ENCODE measurements around the gene OMD. TPM values are rescaled to one million over a fixed set of nuclear protein-coding genes. Genes with fewer than 3 reads are reported as not detected.

The OMD gene
- total and polyA plus RNA-seq, 9 of the 15 experiments (the other 6 are each of a cell fraction or from before 2014, with no cell fraction given): 0.21 TPM; not detected in 8

GRCh38 chr9:92384375-92384774, 39.9 kb downstream of the OMD start (continued):
- TF ChIP-seq CREB3L1 (IDR thresholded peaks at IDR 0.05; ENCODE audit: borderline replicate concordance, low read depth) (no peak), ZHX1 (conservative IDR thresholded peaks at IDR 0.05; ENCODE audit: low read length) (no peak)

GRCh38 chr9:92381775-92382174, 42.5 kb downstream of the OMD start:
- ATAC-seq (no peak), FAIRE-seq (no peak), DNase-seq (ENCODE audit: extremely low read depth in 1 of 4, low spot score in 3 of 4) (no peak)
- no peak for TF ChIP-seq ERF (CRISPR knock-in tag; IDR thresholded peaks at IDR 0.05)
- no peak for TF ChIP-seq GTF3C2 (IDR thresholded peaks at IDR 0.05; ENCODE audit: borderline replicate concordance, extremely low read depth, insufficient read length)
- no peak for TF ChIP-seq POLR2AphosphoS2 (IDR thresholded peaks at IDR 0.05; ENCODE audit: low read length)
- TF ChIP-seq GTF2A2 (tag; IDR thresholded peaks at IDR 0.05): no peak
- no peak overlapping the region for H3K27ac ChIP-seq (ENCODE audit: extremely low read depth, low read depth, low read length)
- H3K27me3 ChIP-seq (ENCODE audit: control insufficient read depth in 2 of 2, insufficient read depth in 2 of 2, low read length in 2 of 2): no peaks in the 10 kb centered on the region
- H3K36me3 ChIP-seq (ENCODE audit: control insufficient read depth, insufficient read depth, low read length): no peaks in the 10 kb centered on the region
- BruUV-seq (replicated peaks): no TSS peak
- WGBS (ENCODE audit: insufficient coverage, low coverage, missing lambda C conversion rate): 84% methylated on average over 2 of the region's 2 CpGs
- H3K9me3 ChIP-seq (replicated peaks; ENCODE audit: control insufficient read depth, insufficient read depth, low read depth, low read length): no peaks in the 10 kb centered on the region
- no peaks in the 10 kb centered on the region; a peak in 2 of 5 replicates for H3K4me1 ChIP-seq (replicated peaks in 1 of 2; ENCODE audit: control insufficient read depth in 2 of 2, insufficient read depth in 2 of 2, low read length in 2 of 2)
- H3K79me2 ChIP-seq (ENCODE audit: control insufficient read depth, insufficient read depth, low read length): no peaks in the 10 kb centered on the region
- H3K4me2 ChIP-seq (ENCODE audit: insufficient read depth, low read length): no peak overlapping the region
- in situ Hi-C loops (cut with MboI) (no loop called here), intact Hi-C loops (cut with micrococcal nuclease) (no loop called here)
- no peak overlapping the region for H3K9ac ChIP-seq (ENCODE audit: insufficient read depth in 1 of 2, low read depth in 2 of 2, low read length in 2 of 2)
- no peaks in the 10 kb centered on the region for H3K9me1 ChIP-seq (ENCODE audit: control insufficient read depth, insufficient read depth, low read length)
- no peak overlapping the region for H3K4me3 ChIP-seq
- ChIA-PET POLR2A (no interaction called here), CTCF (ENCODE audit: low intra/inter-chr PET ratio) (no interaction called here)
- no peak overlapping the region for H2AFZ ChIP-seq (ENCODE audit: low read depth, low read length)
- H4K20me1 ChIP-seq (replicated peaks; ENCODE audit: control insufficient read depth, insufficient read depth, low read length): no peaks in the 10 kb centered on the region
